ENCODE measurements around the gene UBAP2. TPM values are rescaled to one million over a fixed set of nuclear protein-coding genes. Genes with fewer than 3 reads are reported as not detected.

UBAP2 gene
- total and polyA plus RNA-seq, 2 of the 4 experiments (the other 2 are of a cell fraction), result 12.9 to 25.5 TPM

GRCh38 chr9:33992632-33993031, 56.1 kb downstream of the UBAP2 start:
- POLR2A ChIA-PET (ENCODE audit: unreplicated experiment), result no interaction called here
- no peak overlapping the region for H2BK15ac ChIP-seq (ENCODE audit: low read depth, low read length)
- H3K9me3 ChIP-seq (ENCODE audit: control insufficient read depth, insufficient read depth, low read length), result no peaks in the 10 kb centered on the region
- H2AK9ac ChIP-seq (replicated peaks; ENCODE audit: low read depth, low read length, poor library complexity), result no peak overlapping the region
- BruUV-seq (replicated peaks), result no TSS peak
- peaks cover 4% of the 10 kb centered on the region; the same call in 1 of the 2 replicates for H4K20me1 ChIP-seq (ENCODE audit: insufficient read depth, low read length)
- H3K27me3 ChIP-seq (ENCODE audit: control insufficient read depth, insufficient read depth, low read length), result no peaks in the 10 kb centered on the region
- H2BK5ac ChIP-seq (ENCODE audit: low read depth, low read length, poor library complexity, severe bottlenecking), result no peak overlapping the region
- TF ChIP-seq MXI1 (IDR thresholded peaks at IDR 0.05; ENCODE audit: borderline replicate concordance, low read depth, low read length), result no peak
- TF ChIP-seq BHLHE40 (IDR thresholded peaks at IDR 0.05; ENCODE audit: low read depth, low read length), result no peak
- no peak for TF ChIP-seq RCOR1 (IDR thresholded peaks at IDR 0.05; ENCODE audit: insufficient replicate concordance, low read length)
- TF ChIP-seq, protein P1, sequence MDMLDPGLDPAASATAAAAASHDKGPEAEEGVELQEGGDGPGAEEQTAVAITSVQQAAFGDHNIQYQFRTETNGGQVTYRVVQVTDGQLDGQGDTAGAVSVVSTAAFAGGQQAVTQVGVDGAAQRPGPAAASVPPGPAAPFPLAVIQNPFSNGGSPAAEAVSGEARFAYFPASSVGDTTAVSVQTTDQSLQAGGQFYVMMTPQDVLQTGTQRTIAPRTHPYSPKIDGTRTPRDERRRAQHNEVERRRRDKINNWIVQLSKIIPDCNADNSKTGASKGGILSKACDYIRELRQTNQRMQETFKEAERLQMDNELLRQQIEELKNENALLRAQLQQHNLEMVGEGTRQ (IDR thresholded peaks at IDR 0.05; ENCODE audit: low read depth, low read length), result no peak
- TF ChIP-seq, protein P2, sequence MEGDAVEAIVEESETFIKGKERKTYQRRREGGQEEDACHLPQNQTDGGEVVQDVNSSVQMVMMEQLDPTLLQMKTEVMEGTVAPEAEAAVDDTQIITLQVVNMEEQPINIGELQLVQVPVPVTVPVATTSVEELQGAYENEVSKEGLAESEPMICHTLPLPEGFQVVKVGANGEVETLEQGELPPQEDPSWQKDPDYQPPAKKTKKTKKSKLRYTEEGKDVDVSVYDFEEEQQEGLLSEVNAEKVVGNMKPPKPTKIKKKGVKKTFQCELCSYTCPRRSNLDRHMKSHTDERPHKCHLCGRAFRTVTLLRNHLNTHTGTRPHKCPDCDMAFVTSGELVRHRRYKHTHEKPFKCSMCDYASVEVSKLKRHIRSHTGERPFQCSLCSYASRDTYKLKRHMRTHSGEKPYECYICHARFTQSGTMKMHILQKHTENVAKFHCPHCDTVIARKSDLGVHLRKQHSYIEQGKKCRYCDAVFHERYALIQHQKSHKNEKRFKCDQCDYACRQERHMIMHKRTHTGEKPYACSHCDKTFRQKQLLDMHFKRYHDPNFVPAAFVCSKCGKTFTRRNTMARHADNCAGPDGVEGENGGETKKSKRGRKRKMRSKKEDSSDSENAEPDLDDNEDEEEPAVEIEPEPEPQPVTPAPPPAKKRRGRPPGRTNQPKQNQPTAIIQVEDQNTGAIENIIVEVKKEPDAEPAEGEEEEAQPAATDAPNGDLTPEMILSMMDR (conservative IDR thresholded peaks at IDR 0.05; ENCODE audit: low read depth, low read length), result no peak
- no peak for TF ChIP-seq NFE2L2 (IDR thresholded peaks at IDR 0.05; ENCODE audit: low read depth, low read length)
- no peak for TF ChIP-seq POLR2A (IDR thresholded peaks at IDR 0.05; ENCODE audit: low read depth, low read length)
- TF ChIP-seq CHD1 (IDR thresholded peaks at IDR 0.05; ENCODE audit: low read depth, low read length), result no peak
- no peak for TF ChIP-seq ELK1 (IDR thresholded peaks at IDR 0.05; ENCODE audit: borderline replicate concordance, low read depth, low read length)
- no peak for TF ChIP-seq CEBPB (IDR thresholded peaks at IDR 0.05; ENCODE audit: low read depth, low read length)
- no peak for TF ChIP-seq RFX5 (IDR thresholded peaks at IDR 0.05; ENCODE audit: low read depth, low read length)
- TF ChIP-seq MAFK (IDR thresholded peaks at IDR 0.05; ENCODE audit: low read depth, low read length), result no peak
- TF ChIP-seq SMC3 (IDR thresholded peaks at IDR 0.05; ENCODE audit: low read depth, low read length), result no peak
- no peak for TF ChIP-seq MAZ (IDR thresholded peaks at IDR 0.05; ENCODE audit: borderline replicate concordance, low read depth, low read length)
- TF ChIP-seq RAD21 (IDR thresholded peaks at IDR 0.05; ENCODE audit: low read length), result no peak
- TF ChIP-seq FOS (IDR thresholded peaks at IDR 0.05; ENCODE audit: low read depth, low read length), result no peak
- H4K5ac ChIP-seq (ENCODE audit: low read depth, low read length), result no peak overlapping the region
- peaks cover 3% of the 10 kb centered on the region for H3K4me1 ChIP-seq (ENCODE audit: control insufficient read depth, insufficient read depth, low read length)
- no peak overlapping the region; the same call in 1 of the 2 replicates for H3K56ac ChIP-seq (ENCODE audit: extremely low read depth, insufficient read depth, low read length)
- H3K9ac ChIP-seq (ENCODE audit: low read depth, low read length), result no peak overlapping the region
- peak overlapping the region; percentile 32; the same call in 1 of the 2 replicates for H3K27ac ChIP-seq (ENCODE audit: insufficient read depth, low read length)
- no peak overlapping the region for H3K4me2 ChIP-seq (ENCODE audit: low read depth, low read length)
- no peak overlapping the region for H4K8ac ChIP-seq (ENCODE audit: low read depth in 2 of 2, low read length in 2 of 2)
- intact Hi-C loops (cut with micrococcal nuclease), result loop anchor here (5.0 kb wide), 1 partner anchor 40 kb away; no protein-coding TSS in a partner anchor
- H3K9me1 ChIP-seq (ENCODE audit: insufficient read depth, low read length), result no peaks in the 10 kb centered on the region
- peak; percentile 19 for DNase-seq
- peaks cover 22 to 34% of the 10 kb centered on the region in 2 experiments; a peak in 3 of 4 replicates for H3K79me1 ChIP-seq (ENCODE audit: low read depth in 1 of 2, low read length in 2 of 2)
- no peak overlapping the region for H2AFZ ChIP-seq (replicated peaks; ENCODE audit: low read length, poor library complexity)
- no peak overlapping the region for H2BK20ac ChIP-seq (ENCODE audit: low read depth, low read length)
- no peak overlapping the region for H3K18ac ChIP-seq (ENCODE audit: low read depth, low read length)
- no peak overlapping the region for H4K91ac ChIP-seq (ENCODE audit: insufficient read depth, low read depth, low read length)
- H3K36me3 ChIP-seq (ENCODE audit: control insufficient read depth, insufficient read depth, low read length), result peaks cover 16% of the 10 kb centered on the region
- H2AK5ac ChIP-seq (ENCODE audit: low read depth, low read length), result no peak overlapping the region
- H3K4ac ChIP-seq (ENCODE audit: low read depth, low read length), result no peak overlapping the region
- H3K14ac ChIP-seq (replicated peaks; ENCODE audit: low read depth, low read length), result no peak overlapping the region
- no peak overlapping the region for H3K23ac ChIP-seq (ENCODE audit: low read depth, low read length)
- in situ Hi-C loops (cut with MboI; ENCODE audit: low sequenced_read_pairs), result no loop called here
- no peak overlapping the region for H2BK120ac ChIP-seq (ENCODE audit: low read depth, low read length)
- CTCF ChIA-PET, result no interaction called here
- dilution Hi-C loops (cut with HindIII; ENCODE audit: low sequenced_read_pairs, unreplicated experiment), result no loop called here
- H3K4me3 ChIP-seq (ENCODE audit: insufficient read depth, low read depth, low read length), result no peak overlapping the region
- WGBS, 2 experiments (ENCODE audit: extremely low coverage in 2 of 2, insufficient read length in 1 of 2), result 60% methylated on average over 1 of the region's 4 CpGs; no CpG with 5 or more reads in 1 of the 2 experiments
- ATAC-seq (ENCODE audit: low read depth), result peak; percentile 56
